Stimulated activated CD4-positive, alpha-beta T cell treated with anti-CD3 and anti-CD28 coated beads, Interleukin-1b, Interleukin-23, amount 100 ng/mL, for 4 hours (primary cell): Measurements from ENCODE around the gene KIRREL3.

ENCODE experiments used
- DNase-seq, 2 donors: peaks; one replicate each; pipeline ENCODE4 v3.0.0-alpha.2; 2020; ENCODE audit warnings: low read depth in 2 of 2

The KIRREL3 gene

GRCh38 chr11:126601550-126602215 is 398.9 kb downstream of the KIRREL3 start:
- DNase-seq: no peak

GRCh38 chr11:126601136-126601535 is 399.4 kb downstream of the KIRREL3 start:
- no peak for DNase-seq

GRCh38 chr11:126599217-126599897 is 401.2 kb downstream of the KIRREL3 start:
- DNase-seq: no peak

DNA sequence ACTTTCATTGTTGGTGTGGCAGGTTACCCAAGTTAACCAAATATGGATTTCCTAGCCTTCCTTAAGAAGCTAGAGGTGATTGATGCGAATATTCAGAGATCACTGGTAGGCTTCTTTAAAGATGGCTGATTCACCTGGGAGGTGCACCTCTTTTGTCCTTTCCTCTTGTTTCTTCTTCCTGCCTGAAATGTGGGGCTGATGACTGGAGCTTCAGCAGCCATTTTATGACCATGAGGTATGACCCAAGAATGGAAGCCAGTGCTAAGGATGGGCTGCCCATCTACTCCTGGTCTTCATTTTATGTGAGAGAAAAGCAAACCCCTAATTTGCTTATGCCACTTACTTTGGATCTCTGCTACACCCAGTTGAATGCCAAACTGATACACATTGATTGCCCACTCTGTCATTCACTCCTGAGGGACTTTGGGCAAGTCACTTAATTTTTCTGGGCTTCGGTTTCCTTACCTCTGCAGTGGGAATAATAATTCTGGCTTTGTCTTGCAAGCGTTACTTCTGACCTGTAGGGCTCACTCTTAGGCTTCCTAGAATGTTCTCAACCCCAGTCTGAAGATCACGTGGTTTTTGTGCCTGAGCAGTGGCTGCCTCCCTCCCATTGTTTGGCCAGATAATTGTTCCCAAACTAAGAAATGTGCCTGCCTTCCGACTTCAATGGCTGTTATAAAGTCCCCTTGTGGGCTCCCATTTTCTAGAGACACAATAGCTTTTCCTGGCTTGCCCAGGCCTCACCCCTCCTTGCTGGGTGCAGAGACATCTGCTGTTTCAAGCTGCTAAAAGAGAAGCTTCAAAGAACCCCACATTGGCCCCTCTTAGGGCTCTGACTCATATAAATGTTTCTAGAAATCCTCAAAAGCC is 402.0 kb downstream of the KIRREL3 start:
- no peak for DNase-seq

GRCh38 chr11:126597041-126597440 is 403.5 kb downstream of the KIRREL3 start:
- DNase-seq: no peak

- no peak for DNase-seq
Measured at GRCh38 chr11:126596474-126596873, 404.1 kb downstream of the KIRREL3 start.

GRCh38 chr11:126595560-126595959 is 405.0 kb downstream of the KIRREL3 start:
- no peak for DNase-seq

- DNase-seq: no peak
Measured at GRCh38 chr11:126594921-126595367, 405.6 kb downstream of the KIRREL3 start.

GRCh38 chr11:126592496-126593410 is 407.8 kb downstream of the KIRREL3 start:
- DNase-seq: no peak

DNA sequence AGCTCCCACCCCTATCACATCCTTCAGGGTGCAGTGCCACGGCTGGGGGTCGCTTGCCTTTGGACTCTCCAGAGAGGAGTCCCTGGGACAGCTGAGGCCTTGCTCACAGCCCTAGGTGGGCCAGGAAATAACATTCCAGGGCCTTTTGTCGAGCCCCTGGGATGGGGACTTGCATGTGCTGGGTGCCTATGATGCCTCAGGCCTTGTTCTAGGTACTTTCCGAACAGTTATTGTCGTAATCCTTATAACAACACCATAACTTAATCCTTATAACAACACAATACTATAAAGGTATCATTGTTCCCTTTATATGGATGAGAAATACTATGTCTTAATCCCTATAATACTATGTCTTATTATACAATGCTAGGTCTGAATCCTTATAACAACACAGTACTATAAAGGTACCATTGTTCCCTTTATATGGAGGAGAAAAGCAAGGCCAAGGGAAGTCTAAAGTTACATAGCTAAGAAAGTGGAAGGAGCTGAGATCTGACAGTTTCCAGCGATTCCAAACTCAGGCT is 408.5 kb downstream of the KIRREL3 start:
- no peak for DNase-seq

GRCh38 chr11:126589492-126589803 is 411.1 kb downstream of the KIRREL3 start:
- no peak for DNase-seq

- DNase-seq: no peak
Measured at GRCh38 chr11:126588630-126589491, 411.7 kb downstream of the KIRREL3 start.

DNA sequence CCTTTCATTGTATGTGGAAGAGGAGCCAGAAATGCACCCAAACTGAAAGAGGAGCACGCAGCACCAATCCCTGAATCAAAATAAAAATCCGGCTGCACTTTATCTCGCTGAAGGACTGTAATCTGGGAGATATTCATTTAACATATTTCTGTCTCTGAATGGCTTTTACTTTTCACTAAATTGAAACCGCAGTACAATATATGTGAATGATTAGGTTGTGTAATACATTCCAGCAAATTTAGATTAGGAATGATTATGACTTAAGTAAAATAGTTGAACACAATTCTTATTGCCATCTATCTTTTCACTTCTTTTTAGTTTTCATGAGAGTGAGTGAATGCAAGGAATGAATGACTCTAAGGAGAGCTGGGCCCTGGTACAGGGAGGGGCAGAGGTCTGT is 413.0 kb downstream of the KIRREL3 start:
- DNase-seq: no peak

- no peak for DNase-seq
Measured at GRCh38 chr11:126585774-126586491, 414.6 kb downstream of the KIRREL3 start.

GRCh38 chr11:126585388-126585773 is 415.2 kb downstream of the KIRREL3 start:
- DNase-seq: no peak

- DNase-seq: no peak
Measured at GRCh38 chr11:126583594-126584427, 416.8 kb downstream of the KIRREL3 start.

DNA sequence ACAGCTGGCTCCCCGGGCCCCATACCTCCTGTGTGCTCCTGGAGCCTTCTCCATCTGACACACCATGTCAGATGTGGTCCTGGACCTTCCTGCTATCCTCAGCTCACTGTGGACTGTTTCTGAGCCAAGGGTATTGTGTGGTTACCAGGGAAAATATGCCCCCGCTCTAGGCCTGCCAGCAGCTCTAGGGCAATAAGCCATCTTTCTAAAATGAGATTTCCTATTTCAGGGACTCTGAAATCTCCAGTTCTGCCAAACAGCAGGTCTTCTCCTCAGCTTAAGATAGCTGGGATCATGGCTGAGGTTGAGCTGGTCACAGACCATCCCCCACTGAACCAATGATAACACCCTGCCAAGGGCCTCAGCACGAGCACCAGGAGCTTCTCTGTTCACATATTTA is 417.5 kb downstream of the KIRREL3 start:
- DNase-seq: no peak

DNA sequence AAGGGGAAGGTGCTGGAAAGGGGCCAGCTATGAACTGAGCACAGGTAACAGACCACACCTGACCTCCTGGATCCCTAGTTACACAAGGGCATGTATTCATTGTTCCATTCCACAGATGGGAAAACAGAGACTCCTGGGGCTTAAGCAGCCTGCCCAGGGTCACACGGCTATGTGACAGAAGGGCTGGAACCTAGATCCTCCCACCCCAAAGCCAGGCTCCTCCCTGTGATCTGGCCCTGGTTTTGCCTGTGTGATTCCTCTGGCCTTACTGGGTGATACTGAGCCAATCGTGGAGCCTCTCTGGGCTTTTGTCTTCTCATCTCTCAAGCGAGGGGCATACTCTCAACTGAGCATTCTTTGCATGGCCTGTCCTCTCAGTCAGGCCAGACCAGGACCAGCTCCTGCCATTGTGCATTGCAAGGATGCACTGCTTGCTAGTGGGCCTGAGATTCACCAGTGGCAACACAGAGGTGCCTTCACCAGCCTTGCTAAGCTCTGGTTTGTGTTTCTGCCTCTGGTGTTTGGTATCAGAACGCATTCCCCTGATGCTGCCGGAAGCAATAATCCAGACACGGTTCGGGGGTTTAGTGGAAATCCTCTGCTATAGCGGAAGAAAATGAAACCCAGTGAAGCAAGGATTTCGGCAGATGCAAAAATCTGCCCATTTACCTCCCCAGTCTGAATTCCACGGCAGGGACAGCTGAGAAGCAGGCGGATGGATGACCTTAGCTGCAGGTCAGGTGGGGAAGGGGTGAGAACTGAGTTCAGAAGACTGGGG is 418.5 kb downstream of the KIRREL3 start:
- DNase-seq: no peak
